ENCODE measurements around the gene MATN3.

The MATN3 gene

GRCh38 chr2:19947184-19947940 is 65.1 kb downstream of the MATN3 start:
- no peak overlapping the region for H3K4me3 ChIP-seq (ENCODE audit: low read depth, low read length)
- TF ChIP-seq CTCF (IDR thresholded peaks at IDR 0.05; ENCODE audit: low read depth, low read length), result no peak

DNA sequence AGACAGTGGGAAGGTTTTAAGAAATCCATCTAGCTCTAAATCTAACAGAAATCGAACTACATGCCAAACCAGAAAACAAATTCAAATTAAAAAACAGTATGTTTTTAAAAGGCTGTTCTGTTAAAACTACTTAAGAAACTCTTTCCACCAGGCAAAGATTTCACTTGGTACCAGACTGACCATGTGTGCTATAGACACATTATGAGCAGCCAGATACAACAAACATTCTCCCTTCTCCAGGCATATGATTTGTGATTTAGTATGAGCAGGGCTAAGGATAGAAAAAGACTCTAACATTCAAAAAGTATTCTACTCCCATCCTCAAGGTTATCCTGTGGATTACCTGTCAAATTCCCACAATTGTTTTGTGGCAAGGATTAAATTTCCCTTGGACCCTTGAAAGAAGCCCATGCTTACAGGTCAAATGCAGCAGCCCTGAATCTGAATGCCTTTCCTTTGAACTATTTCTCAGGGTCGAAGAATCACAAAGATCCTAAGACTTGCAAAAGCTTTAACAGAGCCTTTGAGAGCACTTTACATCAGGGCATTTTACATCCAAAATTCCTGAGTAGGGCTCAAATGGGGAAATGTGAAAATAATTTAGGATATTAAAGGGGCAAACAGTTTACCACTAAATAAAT is 68.1 kb downstream of the MATN3 start:
- H3K4me3 ChIP-seq (ENCODE audit: low read depth, low read length), result no peak overlapping the region
- TF ChIP-seq CTCF (IDR thresholded peaks at IDR 0.05; ENCODE audit: low read depth, low read length), result no peak

DNA sequence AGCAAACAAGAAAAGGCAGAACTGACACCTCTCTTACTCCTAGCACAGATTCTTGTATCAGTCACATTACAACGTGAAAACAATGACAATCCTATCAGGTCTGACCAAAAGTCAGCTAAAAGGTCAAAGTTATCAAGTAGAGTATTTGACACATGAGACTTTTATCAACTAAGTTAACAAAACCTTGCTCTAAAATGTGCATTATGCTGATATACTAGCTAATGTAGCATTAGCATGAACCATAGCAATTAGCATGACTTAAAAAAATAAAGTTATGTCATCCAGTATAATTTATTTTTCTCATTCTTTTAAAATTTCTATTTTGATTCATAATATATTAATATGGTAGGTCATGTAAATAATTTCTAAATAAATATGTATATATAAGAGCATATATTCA is 69.3 kb downstream of the MATN3 start:
- no peak for TF ChIP-seq CTCF (IDR thresholded peaks at IDR 0.05; ENCODE audit: low read depth, low read length)

GRCh38 chr2:19942199-19942598 is 70.3 kb downstream of the MATN3 start:
- H3K4me3 ChIP-seq (ENCODE audit: low read depth, low read length), result no peak overlapping the region
- no peak for TF ChIP-seq CTCF (IDR thresholded peaks at IDR 0.05; ENCODE audit: low read depth, low read length)

More for the DNA sequence above, 69.3 kb downstream of the MATN3 start:
- no peak overlapping the region for H3K4me3 ChIP-seq (ENCODE audit: low read depth, low read length)

All from WI38 (cell line).